Measurements from ENCODE around the gene LPXN.
"Not testable (repeated sequence)": the region's sequence is repeated elsewhere in the genome, so short reads cannot be mapped to it uniquely, and the experiment has no call there.

LPXN gene

DNA sequence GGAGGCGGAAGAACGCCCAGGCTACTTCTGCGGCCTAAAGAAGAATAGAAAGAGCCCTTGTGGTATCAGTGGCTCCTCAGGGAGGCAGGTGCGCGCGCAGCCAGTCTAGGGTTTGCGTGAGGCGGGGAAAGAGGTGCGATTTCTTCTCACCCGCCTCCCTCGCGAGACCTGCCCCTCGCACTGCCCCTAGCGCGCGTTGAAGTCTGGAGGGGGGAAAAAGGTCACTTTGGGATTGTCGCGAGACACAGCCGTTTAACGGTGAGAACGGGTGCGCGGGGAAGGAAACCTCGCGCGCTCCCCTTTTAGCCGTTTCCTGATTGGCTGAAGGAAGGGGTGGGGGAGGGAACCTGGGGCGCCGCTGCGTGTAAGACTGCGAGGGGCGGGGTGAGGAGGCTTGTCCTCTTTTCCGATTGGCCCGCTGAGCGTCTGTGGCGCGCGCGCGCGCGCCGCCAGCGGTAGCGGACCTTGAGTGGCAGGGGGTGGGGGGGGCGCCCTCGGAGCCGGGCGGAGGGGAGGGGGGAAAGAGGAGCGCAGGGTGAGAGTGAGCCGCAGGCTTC, 3.1 kb upstream of the LPXN start, which contains the start of gene ZFP91:
ZFP91 (plus strand) TSS at position 429 of the 557 bp plus-strand sequence. CDS start 219 bp downstream, outside the sequence.
- peak; percentile 99 for DNase-seq

DNA sequence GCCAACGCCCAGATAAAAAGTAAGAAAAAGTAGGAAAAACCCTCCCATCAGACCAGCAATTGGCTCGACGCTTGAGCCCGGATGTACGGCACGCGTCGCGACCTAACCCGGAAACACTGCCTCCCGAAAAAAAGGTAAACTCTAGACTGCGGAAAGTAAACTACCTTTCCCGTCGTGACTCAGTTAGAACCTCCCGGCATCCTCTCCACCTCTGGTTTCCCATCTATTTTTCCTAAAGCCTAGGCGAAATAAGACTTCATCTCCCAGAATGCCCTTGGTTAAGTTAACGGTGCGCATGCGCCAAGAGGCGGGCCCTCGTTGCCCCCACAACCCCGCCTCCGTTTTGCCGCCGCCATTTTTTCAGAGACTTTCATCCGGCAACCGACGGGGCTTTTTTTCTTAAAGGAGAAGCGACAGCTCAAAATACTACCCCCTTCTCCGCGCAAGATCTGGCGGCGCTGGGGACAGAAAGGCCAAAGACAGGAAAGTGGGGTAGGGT, 2.5 kb upstream of the LPXN start:
- peak; percentile 99 for DNase-seq

DNA sequence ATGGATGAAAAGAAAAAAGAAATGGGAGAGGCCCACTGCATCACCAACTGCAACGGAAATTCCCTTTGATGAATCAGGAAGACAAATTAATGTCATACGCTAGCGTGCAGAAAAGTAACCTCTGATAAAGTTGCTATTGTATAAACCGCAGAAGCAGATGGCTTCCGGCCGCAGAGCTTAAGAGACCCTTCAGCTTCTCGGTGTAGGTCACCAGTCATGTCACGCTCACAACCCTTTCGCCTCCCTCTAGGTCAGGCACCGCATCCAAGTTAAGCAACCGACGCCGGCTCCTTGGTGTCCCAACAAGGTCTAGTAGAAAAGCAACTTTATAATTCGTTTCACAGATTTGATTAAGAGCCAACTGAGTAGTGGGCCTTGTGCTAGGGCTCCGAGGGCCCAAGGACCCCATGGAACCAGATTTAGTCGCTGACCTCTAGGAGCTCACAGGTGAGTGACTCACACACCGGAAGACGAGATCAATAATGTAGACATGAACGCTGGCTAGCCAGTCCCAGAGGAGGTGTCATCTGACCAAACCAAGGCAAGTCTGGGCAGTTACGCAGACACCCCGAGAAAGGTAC, 2.0 kb upstream of the LPXN start:
- peak; percentile 91 for DNase-seq

DNA sequence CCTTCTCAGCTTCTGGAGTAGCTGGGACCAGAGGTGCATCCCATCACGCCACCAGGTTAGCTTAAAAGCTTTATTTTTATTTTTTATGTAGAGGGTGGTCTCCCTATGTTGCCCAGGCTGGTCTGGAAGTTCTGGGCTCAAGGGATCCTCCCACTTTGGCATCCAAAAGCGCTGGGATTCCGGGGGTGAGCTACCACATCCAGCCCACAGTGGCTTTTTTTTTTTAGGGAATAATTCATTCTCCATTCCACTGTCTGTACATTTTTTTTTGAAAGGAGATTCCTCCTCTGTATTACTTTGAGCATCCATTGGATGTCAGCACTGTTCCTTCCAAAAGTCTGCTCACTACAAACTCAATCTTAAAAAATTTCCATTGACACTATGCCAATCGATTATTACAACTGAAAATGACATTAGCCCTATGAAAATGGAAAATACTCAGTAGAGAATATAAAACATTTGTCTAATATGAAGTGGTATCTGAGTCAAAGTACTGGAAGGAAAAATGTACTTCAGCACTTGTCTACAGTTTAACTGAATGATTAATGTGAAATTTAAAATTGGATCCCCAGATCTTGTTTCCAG, 1.3 kb upstream of the LPXN start:
- peak; percentile 60 for DNase-seq

DNA sequence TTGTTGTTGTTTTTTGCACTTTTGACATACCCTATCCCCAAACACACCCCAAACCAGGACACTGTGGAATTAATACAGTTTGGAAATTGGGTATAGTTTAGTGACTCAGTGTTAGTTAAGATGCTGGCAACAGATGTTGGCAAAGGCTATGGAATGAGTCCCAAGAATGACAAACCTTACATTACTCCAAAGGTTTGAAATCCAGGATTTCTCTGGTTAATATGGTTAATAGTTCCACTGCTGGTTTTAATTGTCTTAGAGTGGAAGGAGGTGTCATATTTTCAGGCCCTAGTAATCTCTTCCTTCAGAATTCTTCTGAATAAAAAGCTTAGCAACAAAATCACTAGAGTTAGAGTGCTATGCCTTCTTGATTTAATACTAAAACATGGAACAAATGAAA, 775 bp downstream of the LPXN start:
- DNase-seq: peak; percentile 85

DNA sequence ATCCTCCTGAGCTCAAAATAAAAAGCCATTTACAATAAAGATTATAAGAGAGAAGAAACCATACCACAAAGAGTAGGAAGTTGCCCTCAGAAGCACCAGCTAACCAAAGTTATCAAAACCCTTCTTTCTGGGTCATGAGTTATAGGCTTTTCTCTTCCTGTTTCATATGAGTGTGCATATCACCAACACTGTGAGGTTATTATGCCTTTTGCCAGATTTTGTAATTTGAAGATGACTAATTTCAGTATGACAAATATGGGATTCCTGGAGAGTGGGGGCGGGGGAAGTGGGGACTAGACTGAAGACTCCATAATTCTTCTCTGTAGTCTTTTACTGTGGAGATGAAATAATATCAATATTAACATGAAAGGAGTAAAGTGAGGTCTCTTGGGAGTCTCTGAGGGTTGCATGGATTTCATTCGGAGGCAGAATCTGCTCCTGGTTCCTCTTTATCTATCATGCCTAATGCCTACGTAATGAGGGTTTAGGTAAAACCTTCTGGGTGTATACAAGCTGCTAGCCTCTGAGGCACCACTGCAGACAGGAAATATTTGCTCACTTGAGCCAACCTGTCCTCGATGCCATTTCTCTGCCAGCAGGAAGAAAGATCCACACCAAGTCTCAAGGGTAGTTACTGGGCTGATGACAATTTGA, 2.1 kb downstream of the LPXN start:
- peak; percentile 86 for DNase-seq

DNA sequence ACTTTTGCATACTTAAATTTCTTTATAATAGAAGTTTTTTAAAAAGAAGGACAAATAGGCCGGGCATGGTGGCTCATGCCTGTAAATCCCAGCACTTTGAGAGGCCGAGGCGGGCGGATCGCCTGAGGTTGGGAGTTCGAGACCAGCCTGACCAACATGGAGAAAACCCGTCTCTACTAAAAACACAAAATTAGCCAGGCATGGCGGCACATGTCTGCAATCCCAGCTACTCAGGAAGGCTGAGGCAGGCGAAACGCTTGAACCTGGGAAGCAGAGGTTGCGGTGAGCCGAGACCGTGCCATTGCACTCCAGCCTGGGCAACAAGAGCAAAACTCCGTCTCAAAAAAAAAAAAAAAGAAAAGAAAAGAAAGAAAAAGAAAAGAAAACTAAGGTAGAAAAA, 2.8 kb downstream of the LPXN start:
- DNase-seq: not testable (repeated sequence)

DNA sequence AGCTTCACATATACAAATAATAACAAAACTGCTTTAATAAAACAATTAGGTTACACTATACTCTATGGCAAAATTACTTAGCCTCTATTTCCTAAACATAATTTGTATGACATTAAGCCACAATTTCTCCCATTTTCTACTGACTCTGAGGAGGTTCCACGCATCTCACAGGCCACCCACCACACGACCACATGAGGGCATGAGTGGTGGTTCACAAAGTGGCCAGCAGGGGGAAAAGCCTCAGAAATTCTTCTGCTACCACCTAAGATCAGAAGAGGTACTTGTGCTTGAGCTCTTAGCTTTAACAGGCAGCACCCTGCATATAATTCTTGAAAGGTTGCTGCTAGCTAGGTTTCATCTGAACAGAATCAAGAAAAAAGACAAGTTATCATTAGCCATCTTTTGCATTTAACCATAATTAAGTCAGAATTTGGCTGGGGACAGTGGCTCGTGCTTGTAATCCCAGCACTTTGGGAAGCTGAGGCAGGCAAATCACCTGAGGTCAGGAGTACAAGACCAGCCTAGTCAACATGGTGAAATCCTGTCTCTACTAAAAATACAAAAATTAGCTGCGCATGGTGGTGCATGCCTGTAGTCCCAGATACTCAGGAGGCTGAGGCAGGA, 7.7 kb downstream of the LPXN start:
- DNase-seq: peak; percentile 57

DNA sequence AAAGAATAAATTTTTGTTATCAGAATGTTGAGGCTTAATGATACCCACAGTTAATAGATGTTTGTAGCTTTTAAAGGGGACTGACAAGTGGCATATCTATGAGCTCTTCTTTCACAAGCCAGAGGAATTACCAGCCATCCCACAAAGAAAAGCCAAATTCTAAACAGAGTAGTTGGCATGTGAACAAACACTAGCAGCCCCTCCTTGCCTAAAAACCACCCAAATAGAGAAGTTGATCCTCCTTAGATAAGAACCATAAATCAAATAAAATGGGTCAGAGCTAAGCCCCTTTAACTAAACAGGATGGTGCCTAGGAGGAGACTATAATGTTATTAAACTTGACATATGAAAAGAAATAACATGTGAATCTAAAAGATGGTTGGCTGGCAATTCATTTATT, 11.4 kb downstream of the LPXN start:
- DNase-seq: no peak

DNA sequence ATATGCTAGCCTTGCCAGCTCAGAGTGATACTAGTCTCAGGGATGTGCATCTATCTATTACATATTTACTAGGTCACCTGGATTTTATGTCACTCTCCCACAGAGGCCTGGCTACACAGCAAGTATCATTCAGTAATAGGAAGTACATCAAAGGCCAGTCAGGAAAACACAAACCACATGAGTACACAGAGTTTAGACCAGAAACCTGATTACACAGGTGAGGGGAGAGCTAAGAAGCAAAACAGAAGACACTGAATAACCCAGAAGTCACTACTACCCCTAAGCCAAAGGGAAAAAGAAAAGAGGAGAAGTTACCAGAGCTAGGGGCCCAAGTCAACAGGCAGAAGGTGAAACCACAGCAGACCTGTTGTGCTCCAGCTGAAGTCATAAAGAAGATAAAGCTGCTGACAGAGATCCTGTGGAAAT, 13.3 kb downstream of the LPXN start:
- DNase-seq: no peak

DNA sequence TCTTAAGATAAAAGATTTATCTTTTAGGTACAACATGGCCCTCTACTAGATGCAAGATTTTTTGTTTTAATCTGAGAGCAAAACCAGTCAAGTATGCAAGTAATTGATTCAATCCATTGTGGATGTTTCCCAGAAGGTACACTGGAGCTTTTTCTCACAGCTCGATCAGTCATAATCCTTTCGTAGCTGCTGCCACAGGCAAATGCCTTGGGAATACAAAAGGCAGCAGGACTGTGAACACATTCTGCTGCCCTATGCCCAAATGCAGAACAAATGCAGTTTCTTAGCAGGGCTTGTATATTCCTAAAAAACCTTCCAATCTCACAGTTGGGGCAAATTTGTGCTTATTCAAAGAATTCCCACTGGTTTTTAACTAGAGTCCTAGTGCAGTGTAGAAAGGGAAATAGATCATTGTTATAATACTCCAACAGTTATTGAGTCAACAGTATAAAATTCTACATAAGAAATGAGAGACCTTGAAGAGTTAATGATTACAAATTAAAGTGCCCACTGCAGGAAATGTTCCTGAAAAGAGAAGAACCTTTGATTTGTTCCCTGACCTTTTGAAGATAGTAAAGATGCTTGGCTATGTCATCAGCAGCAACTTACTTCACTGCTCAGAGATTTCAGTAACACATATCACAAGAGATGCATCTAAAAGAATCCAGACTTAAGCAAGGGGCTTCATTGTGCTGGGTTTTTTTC, 14.1 kb downstream of the LPXN start:
- no peak for DNase-seq

DNA sequence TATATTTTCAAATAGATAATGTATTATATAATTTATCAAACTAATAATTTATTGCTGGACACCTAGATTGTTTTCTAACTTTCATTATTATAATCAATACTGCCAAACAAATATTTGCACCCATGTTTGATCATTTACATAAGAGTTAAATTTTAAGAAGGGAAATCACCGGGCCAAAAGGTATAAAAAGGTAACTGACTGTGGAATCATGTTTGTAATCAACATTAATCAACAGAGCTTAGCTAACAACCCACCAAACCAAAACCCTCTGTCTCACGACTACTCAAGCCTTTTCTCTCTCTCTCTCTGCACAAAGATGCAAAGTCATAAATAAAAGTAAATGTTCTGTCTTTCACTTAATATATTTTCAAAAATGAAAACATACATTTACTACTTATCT, 14.8 kb downstream of the LPXN start:
- DNase-seq: no peak

DNA sequence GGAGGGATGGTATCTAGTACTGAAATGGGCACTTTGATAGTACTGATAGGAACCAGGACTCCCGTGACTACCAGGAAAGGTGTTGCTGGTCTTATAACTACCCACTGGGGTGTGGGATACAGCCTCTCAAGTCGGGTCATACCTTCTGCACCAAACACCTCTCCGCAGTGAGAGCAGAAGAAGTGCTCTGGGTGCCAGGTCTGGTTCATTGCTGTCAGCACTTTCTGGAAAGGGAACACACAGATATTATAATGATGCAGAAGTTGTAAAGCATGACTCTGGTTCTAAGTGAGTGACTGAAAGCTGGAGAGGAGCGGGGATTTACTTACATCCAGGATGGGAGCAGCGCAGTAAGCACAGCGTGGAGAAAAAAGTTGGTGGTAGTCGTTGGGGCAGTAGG, 26.0 kb downstream of the LPXN start:
- no peak for DNase-seq

DNA sequence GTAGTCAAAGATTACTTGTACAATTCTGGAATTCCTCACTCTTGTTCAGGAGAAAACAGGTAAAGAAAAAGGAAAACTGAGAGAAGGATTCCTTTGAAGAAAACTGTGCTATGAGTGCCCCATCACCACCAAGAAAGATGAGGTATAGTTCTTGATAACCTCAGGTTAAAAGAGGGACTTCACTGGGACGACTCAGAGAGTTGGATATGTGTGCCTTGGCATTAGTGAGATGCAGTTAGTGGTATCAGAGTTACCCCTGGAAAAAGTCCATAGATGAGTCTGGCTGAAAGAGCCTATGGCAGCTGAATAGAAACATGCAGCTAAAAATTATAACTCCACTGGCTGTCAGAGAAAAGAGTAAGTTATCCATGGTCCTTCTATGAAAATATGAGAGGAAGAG, 28.8 kb downstream of the LPXN start:
- DNase-seq: no peak

DNA sequence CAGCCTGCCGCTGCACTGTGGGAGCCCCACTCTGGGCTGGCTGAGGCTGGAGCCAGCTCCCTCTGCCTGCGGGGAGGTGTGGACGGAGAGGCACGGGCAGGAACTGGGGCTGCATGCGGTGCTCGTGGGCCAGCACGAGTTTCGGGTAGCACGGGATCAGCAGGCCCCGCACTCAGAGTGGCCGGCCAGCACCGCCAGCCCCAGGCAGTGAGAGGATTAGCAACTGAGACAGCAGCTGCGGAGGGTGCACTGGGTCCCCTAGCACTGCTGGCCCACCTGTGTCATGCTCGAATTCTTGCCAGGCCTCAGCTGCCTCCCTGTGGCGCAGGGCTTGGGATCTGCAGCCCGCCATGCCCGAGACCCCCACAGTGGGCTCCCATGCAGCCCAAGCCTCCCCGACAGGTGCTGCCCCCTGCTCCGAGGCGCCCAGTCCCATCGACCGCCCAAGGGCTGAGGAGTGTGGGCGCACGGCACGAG, 43.8 kb downstream of the LPXN start:
- no peak for DNase-seq

DNA sequence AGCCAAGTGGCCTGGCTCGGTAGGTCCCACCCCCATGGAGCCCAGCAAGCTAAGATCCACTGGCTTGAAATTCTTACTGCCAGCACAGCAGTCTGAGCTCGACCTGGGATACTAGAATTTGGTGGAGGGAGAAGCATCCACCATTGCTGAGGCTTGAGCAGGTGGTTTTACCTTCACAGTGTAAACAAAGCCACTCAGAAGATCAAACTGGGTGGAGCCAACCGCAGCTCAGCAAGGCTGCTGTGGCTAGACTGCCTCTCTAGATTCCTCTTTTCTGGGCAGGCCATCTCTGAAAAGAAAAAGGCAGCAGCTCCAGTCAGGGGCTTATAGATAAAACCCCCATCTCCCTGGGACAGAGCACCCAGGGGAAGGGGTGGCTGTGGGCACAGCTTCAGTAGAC, 45.4 kb downstream of the LPXN start:
- DNase-seq: no peak

DNA sequence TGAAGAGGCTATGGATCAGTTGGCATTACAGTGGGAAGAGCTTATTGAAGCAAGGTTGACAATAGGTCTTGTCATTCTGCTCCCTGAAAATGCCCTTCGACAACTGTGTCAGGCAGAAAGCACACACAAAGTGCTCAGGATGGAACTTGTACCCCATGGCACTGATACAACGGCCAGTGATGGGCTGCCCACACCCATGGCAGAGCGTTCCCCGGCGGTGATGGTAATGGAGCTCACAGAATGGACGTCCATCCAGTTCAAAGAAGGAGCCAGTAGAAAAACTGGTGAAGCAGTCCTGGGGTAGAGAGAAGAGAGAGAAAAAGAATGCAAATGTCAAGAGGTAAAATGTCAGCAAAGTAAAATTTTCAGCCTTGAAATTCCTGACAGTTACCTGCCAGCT, 48.2 kb downstream of the LPXN start:
- DNase-seq: no peak

DNA sequence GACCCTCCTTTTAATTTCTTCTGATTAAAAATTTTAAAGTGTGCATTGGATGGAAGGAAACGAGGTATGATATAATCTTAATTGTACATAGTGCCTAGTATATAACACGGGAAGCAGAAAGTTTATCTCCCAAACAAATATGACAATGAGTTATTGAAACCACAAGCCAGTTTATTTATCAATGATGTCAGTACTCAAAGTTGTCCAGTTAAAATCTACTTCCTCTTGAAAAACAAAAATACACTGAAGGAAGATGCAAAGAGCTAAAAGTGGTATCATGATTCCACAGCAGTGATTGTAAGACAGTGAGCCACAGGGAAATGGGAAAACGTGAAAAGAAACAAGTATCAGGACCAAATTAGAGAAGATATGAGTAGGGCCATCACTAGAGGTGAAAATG, 48.9 kb downstream of the LPXN start:
- DNase-seq: no peak

DNA sequence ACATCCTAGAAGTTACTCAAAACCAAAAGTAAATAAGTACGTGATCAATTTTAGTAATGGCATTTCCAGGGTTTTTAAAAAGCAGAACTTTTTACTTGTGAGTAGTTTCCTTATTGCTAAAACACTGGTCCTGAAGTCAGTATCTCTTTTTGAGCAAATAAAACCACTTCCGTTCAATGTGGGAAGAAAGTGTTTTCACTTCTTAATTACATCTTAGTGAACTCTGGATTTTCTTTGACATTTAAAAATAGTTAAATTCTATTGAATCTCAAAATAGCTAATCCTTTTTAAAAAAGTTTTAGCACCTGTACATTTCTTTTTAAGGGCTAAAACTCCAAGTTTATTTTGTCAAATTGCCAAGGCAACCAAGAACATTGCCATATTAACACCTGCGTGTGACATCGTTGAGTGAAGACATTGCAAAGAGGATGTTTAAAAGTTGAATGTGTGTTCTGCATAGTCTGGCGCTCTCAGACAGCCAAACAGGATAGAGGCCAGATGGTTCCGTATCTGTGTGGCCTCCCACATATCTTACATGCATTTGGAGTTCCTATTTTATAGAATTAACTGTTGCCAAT, 50.5 kb downstream of the LPXN start:
- no peak for DNase-seq

DNA sequence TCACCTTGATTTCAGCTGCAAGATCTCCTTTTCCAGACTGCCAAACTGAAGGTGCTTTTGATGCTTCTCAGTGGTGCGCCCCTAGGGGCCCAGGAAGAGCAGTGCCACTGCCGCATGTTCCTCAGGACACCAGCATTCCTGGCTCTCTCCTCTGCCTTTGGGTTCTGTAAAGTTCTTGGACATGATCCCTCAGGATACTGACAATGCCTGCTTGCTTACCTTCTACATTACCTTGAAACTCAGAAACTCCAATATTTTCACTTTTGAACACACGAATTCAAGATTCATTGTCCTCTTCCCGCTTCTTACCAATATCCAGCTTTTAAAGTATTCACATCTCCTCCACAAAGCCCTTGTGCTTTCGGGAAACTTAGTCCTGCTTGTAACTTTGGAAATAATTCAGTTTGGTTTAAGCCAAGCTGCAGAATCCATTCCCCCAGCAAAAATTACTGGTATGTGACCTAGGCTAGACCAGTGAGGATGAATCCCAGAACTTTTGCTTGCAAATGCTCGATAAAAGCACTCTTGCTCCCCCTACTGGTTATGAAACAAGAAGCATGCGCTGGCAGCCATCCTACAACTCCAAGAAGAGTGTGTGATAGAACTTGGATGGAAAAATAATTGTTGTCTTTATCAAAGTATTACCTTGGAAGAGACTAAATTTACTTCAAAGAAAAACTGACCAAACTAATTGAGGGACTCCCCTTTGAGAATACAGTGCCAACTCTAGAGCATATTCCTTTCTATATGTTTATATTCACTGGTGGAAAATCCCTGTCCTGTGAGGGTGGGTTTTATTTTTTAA, 51.2 kb downstream of the LPXN start:
- DNase-seq: peak; percentile 79

DNA sequence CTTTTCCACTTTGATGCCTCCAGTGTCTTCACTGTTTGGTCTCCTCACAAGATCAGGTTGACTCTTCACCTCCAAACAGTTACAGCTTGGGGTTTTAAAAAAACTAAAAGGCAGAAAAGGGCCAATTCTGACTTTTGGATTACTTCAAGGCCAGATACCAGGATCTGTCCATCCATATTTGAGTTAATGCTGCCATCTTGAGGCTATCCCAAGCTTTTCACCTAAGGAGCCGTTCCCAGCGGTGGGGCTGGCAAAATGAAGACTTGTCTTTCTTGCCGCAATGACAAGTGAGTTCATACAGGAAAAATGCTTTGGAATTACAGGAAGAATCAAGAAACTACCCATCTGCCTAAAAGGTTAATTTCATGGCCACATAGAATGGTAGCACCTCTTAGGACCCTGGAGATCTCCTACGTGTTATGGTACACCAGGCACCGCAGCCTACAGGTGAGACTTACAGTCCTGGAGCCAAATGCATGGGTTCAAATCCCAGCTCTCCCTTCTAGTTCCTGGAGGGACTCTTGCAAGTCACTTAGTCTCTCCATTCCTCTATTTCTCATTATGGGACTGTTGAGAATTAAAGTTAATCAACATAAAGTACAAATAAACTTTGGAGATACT, 61.8 kb downstream of the LPXN start:
- DNase-seq: peak; percentile 65

All from fibroblast of skin of abdomen (primary cell).